MCF 10A (cell line): ENCODE results near the gene NUDCD2. TPM values are rescaled to one million over a fixed set of nuclear protein-coding genes. Genes with fewer than 3 reads are reported as not detected.

Source experiments
- BruUV-seq: library from RNA; stranded (reverse); fragments of 400-500 nt; replicated peaks from 2 replicates; lab custom pipeline; 2021; lab: Mats Ljungman, UMichigan
- CTCF ChIA-PET: fragments of 300-600 bp; sonication (Branson Sonifier 250); formaldehyde crosslinking; extraction: SDS; loops from one replicate; lab custom pipeline; 2021; ENCODE audit warnings: antibody characterized with exemption, inconsistent platforms; lab: Yijun Ruan, JAX
- POLR2A ChIA-PET: fragments of 300-600, 350-650 bp; sonication (Branson Sonifier 250); formaldehyde crosslinking; extraction: SDS; loops from one replicate; lab custom pipeline; 2020; ENCODE audit warnings: antibody characterized with exemption, inconsistent platforms; lab: Yijun Ruan, JAX
- DNase-seq: peaks from one replicate; pipeline ENCODE4 v3.0.0-alpha.2; 2018; ENCODE audit not compliant: unreplicated experiment
- H3K27ac Mint-ChIP-seq: one replicate; pipeline ENCODE4 v1.8.0; 2022; ENCODE audit warnings: mild to moderate bottlenecking, low read depth, mixed read lengths; ENCODE audit not compliant: unreplicated experiment
- H3K27me3 Mint-ChIP-seq: one replicate; pipeline ENCODE4 v1.8.0; 2022; ENCODE audit warnings: mixed read lengths; ENCODE audit not compliant: insufficient read depth, unreplicated experiment
- H3K36me3 Mint-ChIP-seq: one replicate; pipeline ENCODE4 v1.8.0; 2022; ENCODE audit warnings: mild to moderate bottlenecking, moderate library complexity, mixed read lengths; ENCODE audit not compliant: insufficient read depth, unreplicated experiment
- H3K4me1 Mint-ChIP-seq: one replicate; pipeline ENCODE4 v1.8.0; 2022; ENCODE audit warnings: mixed read lengths; ENCODE audit not compliant: insufficient read depth, unreplicated experiment
- H3K4me3 Mint-ChIP-seq: one replicate; pipeline ENCODE4 v1.8.0; 2022; ENCODE audit warnings: mild to moderate bottlenecking, moderate library complexity, mixed read lengths; ENCODE audit not compliant: unreplicated experiment
- H3K9me3 Mint-ChIP-seq: one replicate; pipeline ENCODE4 v1.8.0; 2022; ENCODE audit warnings: mixed read lengths; ENCODE audit not compliant: unreplicated experiment
- CTCF ChIP-seq: fragments of 200-600 bp; IDR thresholded peaks from one replicate; pipeline ENCODE4 v1.8.0; 2022; ENCODE audit warnings: antibody characterized with exemption, mild to moderate bottlenecking; ENCODE audit not compliant: unreplicated experiment
- intact Hi-C: fragments of 100-400 bp; cut with micrococcal nuclease; formaldehyde crosslinking; loops from 2 replicates; pipeline ENCODE4 v1.14.1; 2022
- total RNA-seq: library from RNA; stranded (reverse); gene quantifications from 2 replicates; pipeline ENCODE4 v1.2.3, GENCODE V29; 2022

The NUDCD2 gene
- total RNA-seq, 1 experiment from 2014 or later, result 68.0 TPM

DNA sequence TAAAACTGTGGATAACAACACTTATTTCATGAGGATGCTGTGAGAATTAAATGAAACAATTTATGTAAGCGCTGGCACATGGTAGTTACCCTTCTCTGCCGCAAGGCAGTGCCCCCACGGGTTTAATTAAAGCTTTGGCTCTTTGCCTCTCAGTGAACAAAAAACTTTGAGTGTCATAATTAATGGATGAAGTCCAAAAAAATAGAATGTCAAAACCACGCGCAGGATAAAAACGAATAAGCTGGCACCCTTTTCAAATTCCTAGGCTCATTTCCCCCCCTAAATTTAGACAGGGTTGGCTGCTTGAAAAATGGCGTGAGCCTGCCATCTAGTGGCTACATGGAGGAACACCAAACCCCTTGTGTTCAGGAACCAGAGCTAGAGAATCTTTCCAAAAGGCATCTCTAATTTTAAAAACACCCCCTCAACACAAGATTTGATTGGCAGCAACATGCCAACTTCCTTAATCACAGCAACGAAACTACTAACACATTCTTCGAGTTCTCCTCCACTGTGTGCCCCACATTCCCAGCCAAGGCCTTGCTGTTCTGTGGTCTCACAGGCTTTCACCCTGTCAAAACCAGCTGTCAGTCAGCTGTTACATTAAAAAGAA is 51.5 kb downstream of the NUDCD2 start:
- CTCF ChIA-PET, result interaction anchor here (0.6 to 2.9 kb wide), 64 partner anchors 9 to 1870 kb away, joined by 3 to 48 read pairs (median 4); partner anchors contain the start of gene GABRA1

GRCh38 chr5:163407034-163407655 is 52.8 kb downstream of the NUDCD2 start:
- no peaks in the 10 kb centered on the region for H3K36me3 Mint-ChIP-seq
- no peaks in the 10 kb centered on the region for H3K9me3 Mint-ChIP-seq
- no peak for DNase-seq
- ChIA-PET POLR2A (no interaction called here), CTCF (interaction anchor here (0.6 to 2.9 kb wide), 14 partner anchors 8 to 1861 kb away, joined by 3 to 48 read pairs (median 8); no protein-coding TSS in a partner anchor)
- intact Hi-C loops, result loop anchor here (5.0 to 10.0 kb wide), 2 partner anchors 705 to 1862 kb away; partner anchors contain the start of gene GABRB2
- H3K4me1 Mint-ChIP-seq, result peaks cover 2% of the 10 kb centered on the region
- no TSS peak for BruUV-seq
- no peak for TF ChIP-seq CTCF
- H3K4me3 Mint-ChIP-seq, result no peak overlapping the region
- peaks cover 18% of the 10 kb centered on the region for H3K27me3 Mint-ChIP-seq
- no peak overlapping the region for H3K27ac Mint-ChIP-seq

More for the DNA sequence above, 51.5 kb downstream of the NUDCD2 start:
- Mint-ChIP-seq H3K4me1 (peaks cover 5% of the 10 kb centered on the region), H3K36me3 (no peaks in the 10 kb centered on the region), H3K4me3 (no peak overlapping the region), H3K9me3 (no peaks in the 10 kb centered on the region), H3K27me3 (peaks cover 17% of the 10 kb centered on the region), H3K27ac (no peak overlapping the region)
- peak; percentile 81 for DNase-seq
- POLR2A ChIA-PET, result interaction anchor here (0.8 to 1.3 kb wide), 4 partner anchors 8 to 1556 kb away, joined by 3 to 5 read pairs (median 4); no protein-coding TSS in a partner anchor
- no TSS peak for BruUV-seq
- peak; percentile 93 for TF ChIP-seq CTCF
- intact Hi-C loops, result loop anchor here (1.0 to 10.0 kb wide), 7 partner anchors 61 to 1864 kb away; partner anchors contain the start of gene GABRB2

DNA sequence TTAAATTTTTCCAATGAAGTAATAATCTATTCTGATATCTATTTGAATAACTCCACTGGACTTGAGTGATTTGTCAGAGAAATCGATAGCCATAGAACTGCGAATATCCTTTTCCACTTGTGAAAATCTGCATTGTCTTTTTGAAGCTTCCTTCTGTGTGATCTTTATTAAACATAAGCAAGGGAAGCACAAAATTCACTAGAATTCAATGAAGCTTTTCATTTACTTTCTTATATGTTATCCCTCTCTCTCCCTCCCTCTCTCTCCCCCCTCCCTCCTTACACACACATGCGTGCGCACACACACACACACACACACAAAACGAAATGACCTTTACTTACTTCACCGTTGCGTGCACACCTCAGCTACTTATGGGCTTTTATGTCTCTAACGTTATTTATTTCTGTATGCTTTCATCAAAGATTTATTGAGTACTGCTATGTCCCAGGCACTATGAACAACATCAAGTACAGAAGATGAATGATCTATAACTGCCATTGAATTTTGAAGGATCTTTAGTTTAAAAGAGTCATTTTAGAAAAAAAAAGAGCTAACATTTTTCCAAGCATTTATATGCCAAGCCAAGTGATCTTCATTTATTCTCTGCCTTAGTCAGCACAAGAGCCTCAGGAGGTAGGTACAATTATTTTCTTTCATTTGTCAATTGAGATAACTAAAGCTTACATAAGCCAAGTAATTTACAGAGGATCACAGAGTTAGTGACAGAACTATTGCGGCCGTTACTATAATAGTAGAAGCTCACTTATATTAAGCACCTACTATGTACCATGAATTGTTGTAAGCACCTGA is 55.3 kb downstream of the NUDCD2 start:
- Mint-ChIP-seq H3K9me3 (no peaks in the 10 kb centered on the region), H3K27me3 (peaks cover 24% of the 10 kb centered on the region), H3K4me3 (no peak overlapping the region), H3K36me3 (no peaks in the 10 kb centered on the region), H3K27ac (no peak overlapping the region), H3K4me1 (no peaks in the 10 kb centered on the region)
- DNase-seq, result no peak
- TF ChIP-seq CTCF, result no peak
- BruUV-seq, result no TSS peak
- intact Hi-C loops, result loop anchor here (5.0 to 10.0 kb wide), 2 partner anchors 702 to 1860 kb away; partner anchors contain the start of gene GABRB2
- ChIA-PET POLR2A (interaction anchor here (0.6 to 0.8 kb wide), 6 partner anchors 12 to 1194 kb away, joined by 3 to 4 read pairs (median 3); no protein-coding TSS in a partner anchor), CTCF (interaction anchor here (0.6 to 1.2 kb wide), 6 partner anchors 43 to 1235 kb away, joined by 3 to 8 read pairs (median 3); no protein-coding TSS in a partner anchor)
